CD14-positive monocyte (primary cell): ENCODE results near the gene TMEM18. TPM values are rescaled to one million over a fixed set of nuclear protein-coding genes. Genes with fewer than 3 reads are reported as not detected.
A peak's percentile ranks its signal among the peaks of the same experiment; 100 is the strongest.

Experiments
- DNase-seq, 3 donors: peaks; one replicate each; pipeline ENCODE4 v3.0.0-alpha.2; 2011 to 2022
- H2AFZ ChIP-seq: 2 replicates; pipeline ENCODE4 v1.6.0; 2012; ENCODE audit warnings: mild to moderate bottlenecking, low read depth, low read length, inconsistent platforms; ENCODE audit not compliant: insufficient read depth, poor library complexity, severe bottlenecking
- H3K27ac ChIP-seq, 2 donors: 1 replicate in 1 of 2; 2 replicates in 1 of 2; pipeline ENCODE4 v1.5.1; 2012 to 2013; ENCODE audit warnings: low read length in 2 of 2, control low read depth in 1 of 2, inconsistent platforms in 1 of 2, low read depth in 1 of 2, mild to moderate bottlenecking in 1 of 2
- H3K27me3 ChIP-seq, 2 donors: one replicate each; pipeline versions ENCODE4 v1.6.0 to v1.6.1; 2011 to 2013; ENCODE audit warnings: low read length in 2 of 2; ENCODE audit not compliant: control insufficient read depth in 2 of 2, insufficient read depth in 2 of 2
- H3K36me3 ChIP-seq, 2 donors: replicated peaks in 1 of 2; 1 replicate in 1 of 2; 2 replicates in 1 of 2; pipeline versions ENCODE4 v1.5.1 to v1.6.1; 2012 to 2013; ENCODE audit warnings: low read length in 2 of 2, control low read depth in 1 of 2, inconsistent platforms in 1 of 2, mild to moderate bottlenecking in 1 of 2; ENCODE audit not compliant: insufficient read depth in 2 of 2, control insufficient read depth in 1 of 2
- H3K4me1 ChIP-seq, 2 donors: 1 replicate in 1 of 2; 2 replicates in 1 of 2; pipeline versions ENCODE4 v1.5.1 to v1.6.1; 2012 to 2013; ENCODE audit warnings: low read length in 2 of 2, control low read depth in 1 of 2, inconsistent platforms in 1 of 2, mild to moderate bottlenecking in 1 of 2, moderate library complexity in 1 of 2; ENCODE audit not compliant: insufficient read depth in 2 of 2, control insufficient read depth in 1 of 2
- H3K4me2 ChIP-seq: replicated peaks from 2 replicates; pipeline ENCODE3; 2012; ENCODE audit warnings: low read length, moderate library complexity, mild to moderate bottlenecking; ENCODE audit not compliant: poor library complexity, severe bottlenecking; ENCODE audit errors: extremely low read depth
- H3K4me3 ChIP-seq, 3 experiments: fragments of 200-600 bp in 1 of 3; sonication (generic) in 1 of 3; replicated peaks in 1 of 3; 1 replicate in 2 of 3; 2 replicates in 1 of 3; pipeline ENCODE4 v1.5.1; 2011 to 2013; ENCODE audit warnings: low read length in 3 of 3, mild to moderate bottlenecking in 3 of 3, control low read depth in 2 of 3, low read depth in 2 of 3, inconsistent platforms in 1 of 3, moderate library complexity in 1 of 3
- H3K79me2 ChIP-seq: 2 replicates; pipeline ENCODE4 v1.6.0; 2012; ENCODE audit warnings: mild to moderate bottlenecking, control low read depth, inconsistent platforms, low read length, moderate library complexity; ENCODE audit not compliant: insufficient read depth
- H3K9ac ChIP-seq: 2 replicates; pipeline ENCODE4 v1.6.0; 2017; ENCODE audit warnings: low read length, mild to moderate bottlenecking; ENCODE audit not compliant: insufficient read depth, poor library complexity, severe bottlenecking
- H3K9me3 ChIP-seq, 2 donors: replicated peaks in 1 of 2; 1 replicate in 1 of 2; 2 replicates in 1 of 2; pipeline versions ENCODE4 v1.5.1 to v1.6.1; 2012 to 2013; ENCODE audit warnings: low read length in 2 of 2, control low read depth in 1 of 2; ENCODE audit not compliant: control insufficient read depth in 1 of 2, insufficient read depth in 1 of 2
- H4K20me1 ChIP-seq: 2 replicates; pipeline ENCODE4 v1.6.0; 2012; ENCODE audit warnings: mild to moderate bottlenecking, low read length, control low read depth, moderate library complexity; ENCODE audit not compliant: insufficient read depth
- H3K27ac Mint-ChIP-seq, 7 donors: one replicate each; pipeline ENCODE4 v1.8.0; 2020; ENCODE audit warnings: mild to moderate bottlenecking in 7 of 7, mixed read lengths in 7 of 7, moderate library complexity in 6 of 7, inconsistent platforms in 2 of 7
- H3K27me3 Mint-ChIP-seq, 3 donors: one replicate each; pipeline ENCODE4 v1.8.0; 2021 to 2022; ENCODE audit warnings: low read depth in 3 of 3, mild to moderate bottlenecking in 3 of 3, mixed read lengths in 3 of 3, moderate library complexity in 3 of 3, inconsistent platforms in 1 of 3
- H3K36me3 Mint-ChIP-seq, 2 donors: one replicate each; pipeline ENCODE4 v1.8.0; 2020; ENCODE audit warnings: mixed read lengths in 2 of 2, inconsistent platforms in 1 of 2, mild to moderate bottlenecking in 1 of 2
- H3K4me1 Mint-ChIP-seq: one replicate; pipeline ENCODE4 v1.8.0; 2020; ENCODE audit warnings: mild to moderate bottlenecking, mixed read lengths
- H3K4me3 Mint-ChIP-seq, 2 donors: one replicate each; pipeline ENCODE4 v1.8.0; 2020; ENCODE audit warnings: mild to moderate bottlenecking in 2 of 2, mixed read lengths in 2 of 2, moderate library complexity in 1 of 2
- H3K9me3 Mint-ChIP-seq, 7 donors: one replicate each; pipeline ENCODE4 v1.8.0; 2020 to 2022; ENCODE audit warnings: mixed read lengths in 7 of 7, mild to moderate bottlenecking in 6 of 7, moderate library complexity in 6 of 7, inconsistent platforms in 2 of 7
- CTCF ChIP-seq: fragments of 200-600 bp; IDR thresholded peaks from one replicate; pipeline ENCODE4 v1.8.0; 2022; ENCODE audit warnings: antibody characterized with exemption, mild to moderate bottlenecking
- WGBS: methylation state at CpG from one replicate; pipeline ENCODE4 v1.1.5; 2013; ENCODE audit warnings: missing lambda C conversion rate; ENCODE audit not compliant: insufficient coverage; 5-methylcytosine and 5-hydroxymethylcytosine counted together
- intact Hi-C, 2 donors: fragments of 100-400 bp; cut with micrococcal nuclease; formaldehyde crosslinking; loops; one replicate each; pipeline versions ENCODE4 v1.15.0 to v1.15.1; 2023
- polyA plus RNA-seq, 3 donors: library from polyadenylated mRNA; depleted of rRNA in 1 of 3; unstranded in 2 of 3; stranded (reverse) in 1 of 3; fragments of 300-500 nt in 2 of 3; fragments of >200 nt in 1 of 3; fragmentation: Illumina TruSeq in 2 of 3; gene quantifications; 1 replicate in 2 of 3; 2 replicates in 1 of 3; pipeline ENCODE4 v1.2.3, GENCODE V29; 2012 to 2021

The TMEM18 gene
- polyA plus RNA-seq, 3 donors, result 9.3 to 23.5 (median 21.8) TPM

GRCh38 chr2:671072-671471, 6.1 kb downstream of the TMEM18 start:
- Mint-ChIP-seq H3K4me1 (peaks cover 10% of the 10 kb centered on the region), H3K9me3 (peaks cover 3 to 15% (median 6%) of the 10 kb centered on the region in 7 donors), H3K36me3 (peaks cover 63 to 84% of the 10 kb centered on the region in 2 donors), H3K4me3 (no peak overlapping the region), H3K27ac (peak overlapping the region in 2 of 7 donors; percentile 30 to 46), H3K27me3 (no peaks in the 10 kb centered on the region)
- peaks cover 25% of the 10 kb centered on the region for H4K20me1 ChIP-seq
- H3K36me3 ChIP-seq, result peaks cover 51 to 79% of the 10 kb centered on the region in 2 donors
- H3K4me3 ChIP-seq, result no peak overlapping the region
- H2AFZ ChIP-seq, result no peak overlapping the region
- no peak for TF ChIP-seq CTCF
- no peak for DNase-seq
- no peak overlapping the region for H3K9ac ChIP-seq
- H3K27ac ChIP-seq, result no peak overlapping the region
- H3K79me2 ChIP-seq, result peaks cover 26% of the 10 kb centered on the region
- peaks cover 6 to 7% of the 10 kb centered on the region in 2 donors for H3K9me3 ChIP-seq
- 99% methylated on average over 7 of the region's 9 CpGs for WGBS
- H3K4me2 ChIP-seq, result no peak overlapping the region
- H3K4me1 ChIP-seq, result peaks cover 8 to 9% of the 10 kb centered on the region in 2 donors
- intact Hi-C loops, result loop anchor here in 1 of 2 donors (10.0 kb wide), 1 partner anchor 406 kb away; the partner anchor contains the start of genes ACP1 and SH3YL1
- no peaks in the 10 kb centered on the region for H3K27me3 ChIP-seq

- Mint-ChIP-seq H3K36me3 (peaks cover 67 to 88% of the 10 kb centered on the region in 2 donors), H3K27ac (peak overlapping the region in 1 of 7 donors; percentile 30), H3K9me3 (peaks cover 7 to 19% (median 9%) of the 10 kb centered on the region in 7 donors), H3K4me3 (no peak overlapping the region), H3K4me1 (peaks cover 6% of the 10 kb centered on the region), H3K27me3 (no peaks in the 10 kb centered on the region)
- peaks cover 10 to 12% of the 10 kb centered on the region in 2 donors for H3K9me3 ChIP-seq
- DNase-seq, result no peak
- no peak overlapping the region for H3K4me2 ChIP-seq
- H3K27ac ChIP-seq, result no peak overlapping the region
- H3K4me1 ChIP-seq, result peaks cover 4% of the 10 kb centered on the region in 2 donors
- 95% methylated on average over 17 of the region's 18 CpGs for WGBS
- peaks cover 22% of the 10 kb centered on the region for H3K79me2 ChIP-seq
- peaks cover 51 to 83% of the 10 kb centered on the region in 2 donors for H3K36me3 ChIP-seq
- H3K9ac ChIP-seq, result no peak overlapping the region
- H3K4me3 ChIP-seq, result no peak overlapping the region
- H3K27me3 ChIP-seq, result no peaks in the 10 kb centered on the region
- no peak for TF ChIP-seq CTCF
- peaks cover 21% of the 10 kb centered on the region for H4K20me1 ChIP-seq
- intact Hi-C loops, result loop anchor here in 1 of 2 donors (10.0 kb wide), 1 partner anchor 406 kb away; the partner anchor contains the start of genes ACP1 and SH3YL1
- H2AFZ ChIP-seq, result no peak overlapping the region
Observed at GRCh38 chr2:670637-671036, 6.6 kb downstream of the TMEM18 start.
